HepG2 (cell line): ENCODE data around the gene SLU7. TPM values are rescaled to one million over a fixed set of nuclear protein-coding genes. Genes with fewer than 3 reads are reported as not detected.

Experiments used
- BCL6 ChIP-seq: IDR thresholded peaks from 2 replicates; pipeline ENCODE4 v1.6.1; 2016; ENCODE audit warnings: missing genetic modification reagents, missing compliant biosample characterization
- HMGXB4 ChIP-seq, 2 experiments: sonication (generic) in 1 of 2; formaldehyde crosslinking in 1 of 2; IDR thresholded peaks; 2 replicates each; pipeline versions ENCODE4 v1.4.0 to v1.6.1; 2018 to 2020; ENCODE audit warnings: missing genetic modification reagents in 2 of 2, borderline replicate concordance in 1 of 2, low read depth in 1 of 2, mild to moderate bottlenecking in 1 of 2, missing biosample characterization in 1 of 2
- HOMEZ ChIP-seq: IDR thresholded peaks from 2 replicates; pipeline ENCODE4 v1.6.1; 2016; ENCODE audit warnings: low read depth
- IRF1 ChIP-seq: sonication (generic); formaldehyde crosslinking; IDR thresholded peaks from 2 replicates; pipeline ENCODE4 v1.4.0; 2020; ENCODE audit warnings: low read depth, mild to moderate bottlenecking, missing genetic modification reagents
- KDM5B ChIP-seq: sonication (generic); formaldehyde crosslinking; IDR thresholded peaks from 2 replicates; pipeline ENCODE4 v1.4.0; 2020; ENCODE audit warnings: missing genetic modification reagents, mild to moderate bottlenecking, borderline replicate concordance
- MTF1 ChIP-seq: sonication (generic); formaldehyde crosslinking; IDR thresholded peaks from 2 replicates; pipeline ENCODE4 v1.5.0; 2020; ENCODE audit warnings: missing genetic modification reagents
- SOX5 ChIP-seq: IDR thresholded peaks from 2 replicates; pipeline ENCODE4 v1.6.1; 2016; ENCODE audit warnings: borderline replicate concordance
- SP2 ChIP-seq: sonication (generic); formaldehyde crosslinking; IDR thresholded peaks from 2 replicates; pipeline ENCODE4 v1.5.1; 2020; ENCODE audit warnings: mild to moderate bottlenecking, missing genetic modification reagents
- TSC22D2 ChIP-seq: sonication (generic); formaldehyde crosslinking; IDR thresholded peaks from 2 replicates; pipeline ENCODE4 v1.5.1; 2020; ENCODE audit warnings: missing genetic modification reagents, mild to moderate bottlenecking, borderline replicate concordance
- ZBTB43 ChIP-seq: sonication (generic); formaldehyde crosslinking; conservative IDR thresholded peaks from 2 replicates; pipeline ENCODE4 v1.4.0; 2020; ENCODE audit warnings: missing genetic modification reagents
- ZC3H13 ChIP-seq: sonication (generic); formaldehyde crosslinking; IDR thresholded peaks from 2 replicates; pipeline ENCODE4 v1.8.1; 2023; ENCODE audit warnings: mild to moderate bottlenecking, missing genetic modification reagents, moderate library complexity
- ZGPAT ChIP-seq: IDR thresholded peaks from 2 replicates; pipeline ENCODE4 v1.6.1; 2016; ENCODE audit warnings: mild to moderate bottlenecking
- ZNF567 ChIP-seq: sonication (generic); formaldehyde crosslinking; IDR thresholded peaks from 2 replicates; pipeline ENCODE4 v1.8.1; 2023; ENCODE audit warnings: mild to moderate bottlenecking, missing genetic modification reagents, borderline replicate concordance
- ZNF570 ChIP-seq: sonication (generic); formaldehyde crosslinking; IDR thresholded peaks from 2 replicates; pipeline ENCODE4 v1.4.0; 2020; ENCODE audit warnings: mild to moderate bottlenecking, missing genetic modification reagents, borderline replicate concordance
- polyA plus RNA-seq, 8 experiments: library from polyadenylated mRNA; depleted of rRNA in 3 of 8; stranded (reverse) in 7 of 8; unstranded in 1 of 8; fragments of >200 nt; fragmentation: Illumina TruSeq in 4 of 8; extraction: Trizol in 4 of 8; gene quantifications; 2 replicates each; pipeline versions ENCODE4 v1.2.1 to v1.2.3, GENCODE V29; 2011 to 2016; ENCODE audit warnings: low read depth in 4 of 8, missing spikeins in 1 of 8, mixed read lengths in 1 of 8; ENCODE audit not compliant: insufficient read depth in 1 of 8
- total RNA-seq, 5 experiments: library from RNA; depleted of rRNA; stranded (reverse); fragments of >200 nt; fragmentation: Illumina TruSeq; extraction: Trizol; gene quantifications; 2 replicates each; pipeline ENCODE4 v1.2.3, GENCODE V29; 2016; ENCODE audit warnings: low read depth in 1 of 5
- TF ChIP-seq, protein P1 (sequence below): IDR thresholded peaks from 2 replicates; pipeline ENCODE4 v1.6.1; 2012; ENCODE audit warnings: inconsistent platforms
- TF ChIP-seq, protein P2 (sequence below): sonication (generic); formaldehyde crosslinking; IDR thresholded peaks from 2 replicates; pipeline ENCODE4 v1.4.0; 2020; ENCODE audit warnings: missing genetic modification reagents, low read depth, mild to moderate bottlenecking, borderline replicate concordance
- TF ChIP-seq, protein P3 (sequence below): sonication (generic); formaldehyde crosslinking; IDR thresholded peaks from 2 replicates; pipeline ENCODE4 v1.9.0; 2021; ENCODE audit warnings: missing genetic modification reagents, mild to moderate bottlenecking, borderline replicate concordance

The SLU7 gene
- total and polyA plus RNA-seq, 2 of the 13 experiments (the other 11 are each of a cell fraction or from before 2014, with no cell fraction given), result 24.0 to 39.2 TPM

- no peak for TF ChIP-seq HOMEZ (CRISPR knock-in tag)
- no peak for TF ChIP-seq SP2 (CRISPR knock-in tag)
- TF ChIP-seq ZGPAT (CRISPR knock-in tag), result peak; percentile 65; the same call in 1 of the 2 replicates
- TF ChIP-seq SOX5 (CRISPR knock-in tag), result no peak; the same call in 1 of the 2 replicates
- peak; percentile 85; the same call in 1 of the 2 replicates for TF ChIP-seq KDM5B (CRISPR knock-in tag)
- TF ChIP-seq MTF1 (CRISPR knock-in tag), result no peak
- TF ChIP-seq ZNF567, result no peak
- TF ChIP-seq, protein P1, sequence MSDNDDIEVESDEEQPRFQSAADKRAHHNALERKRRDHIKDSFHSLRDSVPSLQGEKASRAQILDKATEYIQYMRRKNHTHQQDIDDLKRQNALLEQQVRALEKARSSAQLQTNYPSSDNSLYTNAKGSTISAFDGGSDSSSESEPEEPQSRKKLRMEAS, result peak; percentile 65
- no peak for TF ChIP-seq ZNF570 (CRISPR knock-in tag)
- TF ChIP-seq HMGXB4 (CRISPR knock-in tag; IDR thresholded peaks at IDR 0.05; ENCODE audit: borderline replicate concordance in 1 of 2, low read depth in 1 of 2), result peak in 1 of 2 experiments; percentile 81; a peak in 3 of 4 replicates
- TF ChIP-seq, protein P2, sequence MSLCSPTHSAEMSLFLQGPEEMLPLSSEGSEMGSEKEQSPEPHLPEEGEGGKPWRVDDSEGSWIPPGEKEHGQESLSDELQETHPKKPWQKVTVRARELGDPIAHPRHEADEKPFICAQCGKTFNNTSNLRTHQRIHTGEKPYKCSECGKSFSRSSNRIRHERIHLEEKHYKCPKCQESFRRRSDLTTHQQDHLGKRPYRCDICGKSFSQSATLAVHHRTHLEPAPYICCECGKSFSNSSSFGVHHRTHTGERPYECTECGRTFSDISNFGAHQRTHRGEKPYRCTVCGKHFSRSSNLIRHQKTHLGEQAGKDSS, result 0 out of 2 replicates have a peak, but pooled peaks have one; percentile 29
- 0 out of 2 replicates have a peak, but pooled peaks have one; percentile 39 for TF ChIP-seq TSC22D2
- TF ChIP-seq, protein P3, sequence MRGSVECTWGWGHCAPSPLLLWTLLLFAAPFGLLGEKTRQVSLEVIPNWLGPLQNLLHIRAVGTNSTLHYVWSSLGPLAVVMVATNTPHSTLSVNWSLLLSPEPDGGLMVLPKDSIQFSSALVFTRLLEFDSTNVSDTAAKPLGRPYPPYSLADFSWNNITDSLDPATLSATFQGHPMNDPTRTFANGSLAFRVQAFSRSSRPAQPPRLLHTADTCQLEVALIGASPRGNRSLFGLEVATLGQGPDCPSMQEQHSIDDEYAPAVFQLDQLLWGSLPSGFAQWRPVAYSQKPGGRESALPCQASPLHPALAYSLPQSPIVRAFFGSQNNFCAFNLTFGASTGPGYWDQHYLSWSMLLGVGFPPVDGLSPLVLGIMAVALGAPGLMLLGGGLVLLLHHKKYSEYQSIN (CRISPR knock-in tag), result no peak
- TF ChIP-seq ZC3H13, result no peak
- TF ChIP-seq BCL6 (CRISPR knock-in tag), result no peak
- no peak for TF ChIP-seq IRF1
- no peak for TF ChIP-seq ZBTB43
Observed at GRCh38 chr5:160399402-160400353, 19.2 kb downstream of the SLU7 start, which contains the start of gene FAM200C (continued).
